Common myeloid progenitor, CD34-positive (primary cell): ENCODE data around the gene FAM168B.

Experiments
- CTCF ChIA-PET: fragments of 350-600 bp; sonication (Branson Sonifier 250); formaldehyde crosslinking; loops from one replicate; lab custom pipeline; 2021; ENCODE audit warnings: antibody characterized with exemption; lab: Charles Lee
- POLR2A ChIA-PET: fragments of 350-600 bp; sonication (Branson Sonifier 250); formaldehyde crosslinking; loops from one replicate; lab custom pipeline; 2021; ENCODE audit warnings: antibody characterized with exemption; lab: Charles Lee
- DNase-seq, 3 donors: peaks; one replicate each; pipeline versions ENCODE4 v3.0.0 to v3.0.0-alpha.2; 2013
- H3K27ac ChIP-seq, 2 experiments: 1 replicate in 1 of 2; 2 replicates in 1 of 2; pipeline ENCODE4 v1.7.0; 2013; ENCODE audit warnings: inconsistent platforms in 2 of 2, low read length in 2 of 2, mild to moderate bottlenecking in 2 of 2, low read depth in 1 of 2, moderate library complexity in 1 of 2; ENCODE audit not compliant: severe bottlenecking in 2 of 2, insufficient read depth in 1 of 2, poor library complexity in 1 of 2
- H3K27me3 ChIP-seq, 5 experiments: replicated peaks in 2 of 5; 1 replicate in 3 of 5; 2 replicates in 2 of 5; pipeline versions ENCODE4 v1.6.1 to v1.7.0; 2013; ENCODE audit warnings: low read length in 4 of 5, mild to moderate bottlenecking in 2 of 5, moderate library complexity in 2 of 5, inconsistent platforms in 1 of 5; ENCODE audit not compliant: insufficient read depth in 5 of 5, control insufficient read depth in 4 of 5
- H3K36me3 ChIP-seq, 4 experiments: 1 replicate in 2 of 4; 2 replicates in 2 of 4; pipeline versions ENCODE4 v1.6.1 to v1.7.0; 2013; ENCODE audit warnings: low read length in 3 of 4, control low read depth in 1 of 4, mild to moderate bottlenecking in 1 of 4; ENCODE audit not compliant: control insufficient read depth in 4 of 4, insufficient read depth in 4 of 4
- H3K4me1 ChIP-seq, 4 experiments: 1 replicate in 3 of 4; 2 replicates in 1 of 4; pipeline versions ENCODE4 v1.6.1 to v1.7.1; 2013; ENCODE audit warnings: low read length in 3 of 4, mild to moderate bottlenecking in 3 of 4, control low read depth in 1 of 4, inconsistent platforms in 1 of 4, moderate library complexity in 1 of 4; ENCODE audit not compliant: control insufficient read depth in 4 of 4, insufficient read depth in 4 of 4; ENCODE audit errors: control extremely low read depth in 1 of 4
- H3K4me3 ChIP-seq, 7 experiments: 1 replicate in 4 of 7; 2 replicates in 3 of 7; pipeline versions ENCODE4 v1.5.1 to v1.7.0; 2013; ENCODE audit warnings: mild to moderate bottlenecking in 7 of 7, low read length in 6 of 7, moderate library complexity in 6 of 7, inconsistent platforms in 2 of 7, low read depth in 2 of 7, control low read depth in 1 of 7; ENCODE audit not compliant: insufficient read depth in 4 of 7, control insufficient read depth in 1 of 7; ENCODE audit errors: extremely low read depth in 1 of 7
- H3K9me3 ChIP-seq, 5 experiments: 1 replicate in 4 of 5; 2 replicates in 1 of 5; pipeline versions ENCODE4 v1.6.1 to v1.7.1; 2013; ENCODE audit warnings: low read length in 4 of 5, mild to moderate bottlenecking in 2 of 5, inconsistent platforms in 1 of 5, low read depth in 1 of 5, moderate library complexity in 1 of 5; ENCODE audit not compliant: control insufficient read depth in 4 of 5, insufficient read depth in 2 of 5; ENCODE audit errors: control extremely low read depth in 1 of 5
- WGBS: methylation state at CpG from one replicate; pipeline ENCODE4 v1.1.5; 2013; ENCODE audit not compliant: insufficient coverage; 5-methylcytosine and 5-hydroxymethylcytosine counted together

Gene FAM168B

GRCh38 chr2:131009713-131010475, 83.4 kb downstream of the FAM168B start:
- no peaks in the 10 kb centered on the region for H3K4me1 ChIP-seq
- POLR2A ChIA-PET: no interaction called here

GRCh38 chr2:131008967-131009366, 84.3 kb downstream of the FAM168B start:
- WGBS: no CpG with 5 or more reads among the region's 1 CpG
- Histone ChIP-seq H3K36me3 (no peaks in the 10 kb centered on the region), H3K4me3 (no peak overlapping the region), H3K9me3 (peaks cover 0 to 7% (median 0%) of the 10 kb centered on the region in 5 experiments), H3K4me1 (no peaks in the 10 kb centered on the region), H3K27ac (no peak overlapping the region), H3K27me3 (peaks cover 3 to 18% (median 4%) of the 10 kb centered on the region in 5 experiments)
- ChIA-PET CTCF (no interaction called here), POLR2A (no interaction called here)
- no peak for DNase-seq

More at GRCh38 chr2:131009713-131010475, 83.4 kb downstream of the FAM168B start:
- CTCF ChIA-PET: interaction anchor here (0.6 kb wide), 1 partner anchor 162 kb away, joined by 3 read pairs; no protein-coding TSS in a partner anchor
- H3K27me3 ChIP-seq: peaks cover 3 to 22% (median 5%) of the 10 kb centered on the region in 5 experiments
- no peak overlapping the region for H3K4me3 ChIP-seq
- no peak for DNase-seq
- peaks cover 0 to 7% (median 0%) of the 10 kb centered on the region in 5 experiments for H3K9me3 ChIP-seq
- no peak overlapping the region for H3K27ac ChIP-seq
- WGBS: 95% methylated on average over 3 of the region's 6 CpGs
- no peaks in the 10 kb centered on the region for H3K36me3 ChIP-seq

GRCh38 chr2:131006561-131006960, 86.7 kb downstream of the FAM168B start:
- H3K27ac ChIP-seq: no peak overlapping the region
- no peaks in the 10 kb centered on the region for H3K4me1 ChIP-seq
- ChIA-PET CTCF (no interaction called here), POLR2A (no interaction called here)
- no peak overlapping the region for H3K4me3 ChIP-seq
- 100% methylated on average over 1 of the region's 2 CpGs for WGBS
- peaks cover 3 to 13% (median 5%) of the 10 kb centered on the region in 5 experiments for H3K27me3 ChIP-seq
- peaks cover 0 to 7% (median 0%) of the 10 kb centered on the region in 5 experiments for H3K9me3 ChIP-seq
- DNase-seq: no peak
- no peaks in the 10 kb centered on the region for H3K36me3 ChIP-seq

- Histone ChIP-seq H3K4me3 (no peak overlapping the region), H3K27me3 (peaks cover 3 to 10% (median 5%) of the 10 kb centered on the region in 5 experiments), H3K27ac (no peak overlapping the region), H3K9me3 (peaks cover 0 to 3% (median 0%) of the 10 kb centered on the region in 5 experiments), H3K4me1 (no peaks in the 10 kb centered on the region), H3K36me3 (no peaks in the 10 kb centered on the region)
- 83% methylated on average over 10 of the region's 16 CpGs for WGBS
- POLR2A ChIA-PET: no interaction called here
- CTCF ChIA-PET: interaction anchor here (1.2 kb wide), 1 partner anchor 8 kb away, joined by 3 read pairs; no protein-coding TSS in a partner anchor
- DNase-seq: no peak
Observed at GRCh38 chr2:131005216-131005935, 87.9 kb downstream of the FAM168B start.

GRCh38 chr2:131004446-131005209, 88.6 kb downstream of the FAM168B start:
- CTCF ChIA-PET: interaction anchor here (1.2 kb wide), 1 partner anchor 8 kb away, joined by 3 read pairs; no protein-coding TSS in a partner anchor
- H3K9me3 ChIP-seq: no peaks in the 10 kb centered on the region
- DNase-seq: no peak
- no peaks in the 10 kb centered on the region for H3K36me3 ChIP-seq
- H3K27ac ChIP-seq: no peak overlapping the region
- H3K4me1 ChIP-seq: no peaks in the 10 kb centered on the region
- 98% methylated on average over 10 of the region's 11 CpGs for WGBS
- POLR2A ChIA-PET: no interaction called here
- peaks cover 0 to 12% (median 6%) of the 10 kb centered on the region in 5 experiments for H3K27me3 ChIP-seq
- no peak overlapping the region for H3K4me3 ChIP-seq

GRCh38 chr2:130998561-130998960, 94.7 kb downstream of the FAM168B start:
- H3K9me3 ChIP-seq: no peaks in the 10 kb centered on the region
- H3K36me3 ChIP-seq: no peaks in the 10 kb centered on the region
- no peaks in the 10 kb centered on the region for H3K4me1 ChIP-seq
- H3K27me3 ChIP-seq: peaks cover 2 to 18% (median 8%) of the 10 kb centered on the region in 5 experiments
- H3K4me3 ChIP-seq: no peak overlapping the region
- DNase-seq: no peak
- 94% methylated on average over 4 of the region's 6 CpGs for WGBS
- CTCF ChIA-PET: no interaction called here
- H3K27ac ChIP-seq: no peak overlapping the region
- POLR2A ChIA-PET: no interaction called here
